Measurements from ENCODE around the gene CDK1. TPM values are rescaled to one million over a fixed set of nuclear protein-coding genes. Genes with fewer than 3 reads are reported as not detected.

CDK1 gene
- total and polyA plus RNA-seq, 10 of the 15 experiments (the other 5 are each of a cell fraction or from before 2014, with no cell fraction given): 81.5 to 361 (median 133) TPM

DNA sequence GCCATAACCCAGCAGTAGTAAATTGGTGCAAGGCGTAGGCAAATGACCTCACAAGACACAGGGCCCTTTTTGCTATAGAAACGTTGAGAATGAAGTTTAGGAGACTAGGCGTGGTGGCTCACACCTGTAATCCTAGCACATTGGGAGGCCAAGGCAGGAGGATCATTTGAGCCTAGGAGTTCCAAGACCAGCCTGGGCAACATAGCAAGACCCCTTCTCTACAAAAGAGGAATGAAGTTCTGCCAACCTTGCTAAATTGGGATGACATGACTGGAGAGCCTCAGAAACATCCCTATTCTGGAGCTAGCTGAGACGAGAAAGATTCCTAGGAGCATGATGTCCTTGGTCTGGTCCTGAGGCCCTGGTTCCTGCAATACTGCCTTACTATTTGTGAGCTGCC lies 20.6 kb downstream of the CDK1 start:
- no peak overlapping the region for H3K27ac ChIP-seq (ENCODE audit: control insufficient read depth, insufficient read depth)
- FAIRE-seq (no peak), DNase-seq (ENCODE audit: low read depth, low spot score) (no peak), ATAC-seq (no peak; the same call in 2 of the 3 replicates)
- H3K4me2 ChIP-seq (ENCODE audit: control insufficient read depth, insufficient read depth): no peak overlapping the region
- H3K27me3 ChIP-seq (replicated peaks in 1 of 2; ENCODE audit: control insufficient read depth in 2 of 2, insufficient read depth in 2 of 2, low read length in 1 of 2): no peaks in the 10 kb centered on the region
- CTCF ChIA-PET: interaction anchor here (1.3 kb wide), 1 partner anchor 8 kb away, joined by 5 read pairs; no protein-coding TSS in a partner anchor
- no peaks in the 10 kb centered on the region for H3K9me3 ChIP-seq (replicated peaks; ENCODE audit: control insufficient read depth, insufficient read depth, low read length)
- H3K79me2 ChIP-seq (ENCODE audit: control insufficient read depth, insufficient read depth, low read length): no peaks in the 10 kb centered on the region
- H4K20me1 ChIP-seq (ENCODE audit: control insufficient read depth, insufficient read depth): no peaks in the 10 kb centered on the region
- no TSS peak for BruUV-seq (replicated peaks)
- POLR2A ChIA-PET: no interaction called here
- RAD21 ChIA-PET (ENCODE audit: unreplicated experiment): no interaction called here
- SMC1A ChIA-PET (ENCODE audit: uncharacterized antibody, unreplicated experiment): no interaction called here
- in situ Hi-C loops (cut with MboI) (no loop called here), intact Hi-C loops (cut with micrococcal nuclease; ENCODE audit: unreplicated experiment) (no loop called here)
- peaks cover 0 to 3% of the 10 kb centered on the region in 2 experiments; a peak in 3 of 4 replicates for H3K36me3 ChIP-seq (ENCODE audit: control insufficient read depth in 2 of 2, insufficient read depth in 2 of 2, low read length in 1 of 2)
- no peak overlapping the region for H2AFZ ChIP-seq (ENCODE audit: control insufficient read depth, low read depth, low read length)
- H3K4me1 ChIP-seq (ENCODE audit: control insufficient read depth, insufficient read depth, low read length): no peaks in the 10 kb centered on the region
- no peak overlapping the region for H3K9ac ChIP-seq (ENCODE audit: control insufficient read depth, insufficient read depth, low read length)
- 55% methylated on average over 4 of the region's 4 CpGs for WGBS (ENCODE audit: insufficient coverage, insufficient replicate concordance, low lambda C conversion rate, missing lambda C conversion rate)
- no peak overlapping the region for H3K4me3 ChIP-seq
- no peak for TF ChIP-seq CEBPB (IDR thresholded peaks at IDR 0.05; ENCODE audit: borderline replicate concordance in 1 of 2, low read depth in 2 of 2, low read length in 2 of 2)
- TF ChIP-seq, protein P1, sequence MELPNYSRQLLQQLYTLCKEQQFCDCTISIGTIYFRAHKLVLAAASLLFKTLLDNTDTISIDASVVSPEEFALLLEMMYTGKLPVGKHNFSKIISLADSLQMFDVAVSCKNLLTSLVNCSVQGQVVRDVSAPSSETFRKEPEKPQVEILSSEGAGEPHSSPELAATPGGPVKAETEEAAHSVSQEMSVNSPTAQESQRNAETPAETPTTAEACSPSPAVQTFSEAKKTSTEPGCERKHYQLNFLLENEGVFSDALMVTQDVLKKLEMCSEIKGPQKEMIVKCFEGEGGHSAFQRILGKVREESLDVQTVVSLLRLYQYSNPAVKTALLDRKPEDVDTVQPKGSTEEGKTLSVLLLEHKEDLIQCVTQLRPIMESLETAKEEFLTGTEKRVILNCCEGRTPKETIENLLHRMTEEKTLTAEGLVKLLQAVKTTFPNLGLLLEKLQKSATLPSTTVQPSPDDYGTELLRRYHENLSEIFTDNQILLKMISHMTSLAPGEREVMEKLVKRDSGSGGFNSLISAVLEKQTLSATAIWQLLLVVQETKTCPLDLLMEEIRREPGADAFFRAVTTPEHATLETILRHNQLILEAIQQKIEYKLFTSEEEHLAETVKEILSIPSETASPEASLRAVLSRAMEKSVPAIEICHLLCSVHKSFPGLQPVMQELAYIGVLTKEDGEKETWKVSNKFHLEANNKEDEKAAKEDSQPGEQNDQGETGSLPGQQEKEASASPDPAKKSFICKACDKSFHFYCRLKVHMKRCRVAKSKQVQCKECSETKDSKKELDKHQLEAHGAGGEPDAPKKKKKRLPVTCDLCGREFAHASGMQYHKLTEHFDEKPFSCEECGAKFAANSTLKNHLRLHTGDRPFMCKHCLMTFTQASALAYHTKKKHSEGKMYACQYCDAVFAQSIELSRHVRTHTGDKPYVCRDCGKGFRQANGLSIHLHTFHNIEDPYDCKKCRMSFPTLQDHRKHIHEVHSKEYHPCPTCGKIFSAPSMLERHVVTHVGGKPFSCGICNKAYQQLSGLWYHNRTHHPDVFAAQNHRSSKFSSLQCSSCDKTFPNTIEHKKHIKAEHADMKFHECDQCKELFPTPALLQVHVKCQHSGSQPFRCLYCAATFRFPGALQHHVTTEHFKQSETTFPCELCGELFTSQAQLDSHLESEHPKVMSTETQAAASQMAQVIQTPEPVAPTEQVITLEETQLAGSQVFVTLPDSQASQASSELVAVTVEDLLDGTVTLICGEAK (IDR thresholded peaks at IDR 0.05; ENCODE audit: borderline replicate concordance): no peak
- no peak for TF ChIP-seq MTA3 (IDR thresholded peaks at IDR 0.05; ENCODE audit: borderline replicate concordance, low read length)
- TF ChIP-seq KLF5 (IDR thresholded peaks at IDR 0.05; ENCODE audit: partially characterized antibody): no peak
- TF ChIP-seq SMARCA5 (IDR thresholded peaks at IDR 0.05): no peak
- TF ChIP-seq, protein P2, sequence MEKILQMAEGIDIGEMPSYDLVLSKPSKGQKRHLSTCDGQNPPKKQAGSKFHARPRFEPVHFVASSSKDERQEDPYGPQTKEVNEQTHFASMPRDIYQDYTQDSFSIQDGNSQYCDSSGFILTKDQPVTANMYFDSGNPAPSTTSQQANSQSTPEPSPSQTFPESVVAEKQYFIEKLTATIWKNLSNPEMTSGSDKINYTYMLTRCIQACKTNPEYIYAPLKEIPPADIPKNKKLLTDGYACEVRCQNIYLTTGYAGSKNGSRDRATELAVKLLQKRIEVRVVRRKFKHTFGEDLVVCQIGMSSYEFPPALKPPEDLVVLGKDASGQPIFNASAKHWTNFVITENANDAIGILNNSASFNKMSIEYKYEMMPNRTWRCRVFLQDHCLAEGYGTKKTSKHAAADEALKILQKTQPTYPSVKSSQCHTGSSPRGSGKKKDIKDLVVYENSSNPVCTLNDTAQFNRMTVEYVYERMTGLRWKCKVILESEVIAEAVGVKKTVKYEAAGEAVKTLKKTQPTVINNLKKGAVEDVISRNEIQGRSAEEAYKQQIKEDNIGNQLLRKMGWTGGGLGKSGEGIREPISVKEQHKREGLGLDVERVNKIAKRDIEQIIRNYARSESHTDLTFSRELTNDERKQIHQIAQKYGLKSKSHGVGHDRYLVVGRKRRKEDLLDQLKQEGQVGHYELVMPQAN (conservative IDR thresholded peaks at IDR 0.05): no peak
- TF ChIP-seq PAX5 (IDR thresholded peaks at IDR 0.05; ENCODE audit: borderline replicate concordance, low read depth, low read length): no peak
- no peak for TF ChIP-seq CREB1 (IDR thresholded peaks at IDR 0.05; ENCODE audit: low read depth)
- no peak for TF ChIP-seq RAD51 (IDR thresholded peaks at IDR 0.05)
- TF ChIP-seq, protein P3, sequence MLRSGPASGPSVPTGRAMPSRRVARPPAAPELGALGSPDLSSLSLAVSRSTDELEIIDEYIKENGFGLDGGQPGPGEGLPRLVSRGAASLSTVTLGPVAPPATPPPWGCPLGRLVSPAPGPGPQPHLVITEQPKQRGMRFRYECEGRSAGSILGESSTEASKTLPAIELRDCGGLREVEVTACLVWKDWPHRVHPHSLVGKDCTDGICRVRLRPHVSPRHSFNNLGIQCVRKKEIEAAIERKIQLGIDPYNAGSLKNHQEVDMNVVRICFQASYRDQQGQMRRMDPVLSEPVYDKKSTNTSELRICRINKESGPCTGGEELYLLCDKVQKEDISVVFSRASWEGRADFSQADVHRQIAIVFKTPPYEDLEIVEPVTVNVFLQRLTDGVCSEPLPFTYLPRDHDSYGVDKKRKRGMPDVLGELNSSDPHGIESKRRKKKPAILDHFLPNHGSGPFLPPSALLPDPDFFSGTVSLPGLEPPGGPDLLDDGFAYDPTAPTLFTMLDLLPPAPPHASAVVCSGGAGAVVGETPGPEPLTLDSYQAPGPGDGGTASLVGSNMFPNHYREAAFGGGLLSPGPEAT (IDR thresholded peaks at IDR 0.05; ENCODE audit: low read depth): no peak
- no peak for TF ChIP-seq POLR2AphosphoS2 (IDR thresholded peaks at IDR 0.05; ENCODE audit: low read depth, low read length)
- TF ChIP-seq NR2C2 (IDR thresholded peaks at IDR 0.05; ENCODE audit: borderline replicate concordance, control insufficient read depth, insufficient read length, low read depth): no peak
- no peak for TF ChIP-seq RFX5 (IDR thresholded peaks at IDR 0.05; ENCODE audit: low read depth, low read length)
- no peak for TF ChIP-seq MYC (IDR thresholded peaks at IDR 0.05; ENCODE audit: insufficient read depth, insufficient read length, insufficient replicate concordance, low read length, severe bottlenecking)
- no peak for TF ChIP-seq EP300 (IDR thresholded peaks at IDR 0.05; ENCODE audit: borderline replicate concordance in 1 of 2, control insufficient read depth in 1 of 2, low read depth in 2 of 2, low read length in 2 of 2)

Data from GM12878 (cell line).